ENCODE results near the gene VAV3.
"Not testable (repeated sequence)": the region's sequence is repeated elsewhere in the genome, so short reads cannot be mapped to it uniquely, and the experiment has no call there.

VAV3 gene

GRCh38 chr1:107788206-107789202 lies 176.5 kb downstream of the VAV3 start:
- DNase-seq, result no peak

- no peak for DNase-seq
Observed at GRCh38 chr1:107787299-107787698, 177.7 kb downstream of the VAV3 start.

GRCh38 chr1:107786203-107786845 lies 178.7 kb downstream of the VAV3 start:
- no peak for DNase-seq

GRCh38 chr1:107785496-107786202 lies 179.3 kb downstream of the VAV3 start:
- no peak for DNase-seq

GRCh38 chr1:107782217-107782845 lies 182.6 kb downstream of the VAV3 start:
- DNase-seq, result no peak

- DNase-seq, result no peak
Observed at GRCh38 chr1:107781245-107781644, 183.7 kb downstream of the VAV3 start.

- no peak for DNase-seq
Observed at GRCh38 chr1:107777664-107778047, 187.3 kb downstream of the VAV3 start.

GRCh38 chr1:107776900-107777663 lies 187.9 kb downstream of the VAV3 start:
- DNase-seq, result no peak

- no peak for DNase-seq
Observed at GRCh38 chr1:107771377-107771776, 193.6 kb downstream of the VAV3 start.

- DNase-seq, result no peak
Observed at GRCh38 chr1:107767156-107767582, 197.8 kb downstream of the VAV3 start.

- DNase-seq, result no peak
Observed at GRCh38 chr1:107766533-107766932, 198.4 kb downstream of the VAV3 start.

- DNase-seq, result no peak
Observed at GRCh38 chr1:107762751-107763390, 202.1 kb downstream of the VAV3 start.

GRCh38 chr1:107760065-107760464 lies 204.9 kb downstream of the VAV3 start:
- no peak for DNase-seq

GRCh38 chr1:107750364-107750959 lies 214.5 kb downstream of the VAV3 start:
- no peak for DNase-seq

GRCh38 chr1:107748531-107748930 lies 216.4 kb downstream of the VAV3 start:
- no peak for DNase-seq

GRCh38 chr1:107741242-107741641 lies 223.7 kb downstream of the VAV3 start:
- no peak for DNase-seq

- DNase-seq, result no peak
Observed at GRCh38 chr1:107740579-107740978, 224.4 kb downstream of the VAV3 start.

- DNase-seq, result no peak
Observed at GRCh38 chr1:107739651-107740050, 225.3 kb downstream of the VAV3 start.

- no peak for DNase-seq
Observed at GRCh38 chr1:107739201-107739600, 225.8 kb downstream of the VAV3 start.

- not testable (repeated sequence) for DNase-seq
Observed at GRCh38 chr1:107733401-107733800, 231.6 kb downstream of the VAV3 start.

- DNase-seq, result no peak
Observed at GRCh38 chr1:107727866-107728265, 237.1 kb downstream of the VAV3 start.

Data from 8988T (cell line).